SK-N-SH treated with all-trans-retinoic acid at 6 μM for 48 hours (cell line): Measurements from ENCODE around the gene PABPN1L.

Experiments
- ARNTL ChIP-seq: fragments of 450-650 bp; formaldehyde crosslinking; IDR thresholded peaks from 2 replicates; pipeline ENCODE4 v1.5.0; 2020; ENCODE audit warnings: low read depth, mild to moderate bottlenecking, moderate library complexity, borderline replicate concordance
- CSDC2 ChIP-seq: fragments of 250-450 bp; sonication (Bioruptor Pico); IDR thresholded peaks from 2 replicates; pipeline ENCODE4 v1.5.0; 2020; ENCODE audit warnings: mild to moderate bottlenecking, moderate library complexity
- PATZ1 ChIP-seq: fragments of 250-450 bp; sonication (Bioruptor Pico); IDR thresholded peaks from 2 replicates; pipeline ENCODE4 v1.8.0; 2020; ENCODE audit warnings: mild to moderate bottlenecking, moderate library complexity, borderline replicate concordance
- PPARA ChIP-seq: fragments of 250-450 bp; sonication (Bioruptor Pico); IDR thresholded peaks from 2 replicates; pipeline ENCODE4 v1.5.0; 2020; ENCODE audit warnings: mild to moderate bottlenecking, borderline replicate concordance
- SNAI2 ChIP-seq: fragments of 250-450 bp; sonication (Bioruptor Pico); IDR thresholded peaks from 2 replicates; pipeline ENCODE4 v1.5.0; 2020; ENCODE audit warnings: mild to moderate bottlenecking, moderate library complexity
- TOX ChIP-seq: fragments of 250-450 bp; sonication (Bioruptor Pico); IDR thresholded peaks from 2 replicates; pipeline ENCODE4 v1.8.0; 2021; ENCODE audit warnings: mild to moderate bottlenecking, moderate library complexity, borderline replicate concordance

GRCh38 chr16:88817785-88818574 lies 48.5 kb downstream of the PABPN1L start:
- TF ChIP-seq TOX (CRISPR knock-in tag), result no peak
- no peak for TF ChIP-seq PATZ1 (CRISPR knock-in tag)
- TF ChIP-seq PPARA, result no peak
- TF ChIP-seq CSDC2 (CRISPR knock-in tag), result no peak
- no peak for TF ChIP-seq ARNTL (CRISPR knock-in tag)
- TF ChIP-seq SNAI2, result no peak
